Liver (tissue), 9 donors: ENCODE data around the gene TMBIM6. TPM values are rescaled to one million over a fixed set of nuclear protein-coding genes. Genes with fewer than 3 reads are reported as not detected.

Experiments used
- DNase-seq: peaks from one replicate; pipeline ENCODE4 v3.0.0-alpha.2; 2017; ENCODE audit warnings: low spot score
- H3K27ac ChIP-seq, 2 donors: one replicate each; pipeline ENCODE4 v1.7.0; 2013; ENCODE audit warnings: inconsistent platforms in 2 of 2, low read length in 2 of 2, control low read depth in 1 of 2, low read depth in 1 of 2, mild to moderate bottlenecking in 1 of 2
- H3K27me3 ChIP-seq, 4 donors: one replicate each; pipeline versions ENCODE4 v1.6.1 to v1.7.0; 2013; ENCODE audit warnings: low read length in 3 of 4, inconsistent platforms in 1 of 4, mild to moderate bottlenecking in 1 of 4, moderate library complexity in 1 of 4; ENCODE audit not compliant: control insufficient read depth in 4 of 4, insufficient read depth in 4 of 4
- H3K36me3 ChIP-seq, 4 donors: one replicate each; pipeline versions ENCODE4 v1.6.1 to v1.7.0; 2013; ENCODE audit warnings: low read length in 3 of 4, mild to moderate bottlenecking in 3 of 4, low read depth in 1 of 4, moderate library complexity in 1 of 4; ENCODE audit not compliant: control insufficient read depth in 4 of 4, insufficient read depth in 3 of 4
- H3K4me1 ChIP-seq, 4 donors: one replicate each; pipeline versions ENCODE4 v1.6.1 to v1.7.0; 2013; ENCODE audit warnings: low read length in 3 of 4, mild to moderate bottlenecking in 3 of 4, moderate library complexity in 1 of 4; ENCODE audit not compliant: control insufficient read depth in 4 of 4, insufficient read depth in 4 of 4
- H3K4me3 ChIP-seq, 3 donors: one replicate each; pipeline versions ENCODE4 v1.6.1 to v1.7.0; 2013; ENCODE audit warnings: low read length in 3 of 3, control low read depth in 1 of 3, low read depth in 1 of 3, mild to moderate bottlenecking in 1 of 3
- H3K9ac ChIP-seq, 2 donors: one replicate each; pipeline ENCODE4 v1.7.0; 2013; ENCODE audit warnings: low read length in 2 of 2, mild to moderate bottlenecking in 2 of 2, moderate library complexity in 2 of 2, control low read depth in 1 of 2, low read depth in 1 of 2
- H3K9me3 ChIP-seq, 4 donors: one replicate each; pipeline versions ENCODE4 v1.6.1 to v1.7.0; 2013; ENCODE audit warnings: low read length in 3 of 4; ENCODE audit not compliant: control insufficient read depth in 4 of 4
- EGR1 ChIP-seq, 2 donors: IDR thresholded peaks; 2 replicates each; pipeline ENCODE4 v1.6.1; 2016 to 2018; ENCODE audit warnings: antibody characterized with exemption in 2 of 2, low read depth in 2 of 2
- FOXA1 ChIP-seq: IDR thresholded peaks from 2 replicates; pipeline ENCODE4 v1.6.1; 2016; ENCODE audit warnings: antibody characterized with exemption
- FOXA2 ChIP-seq: IDR thresholded peaks from 2 replicates; pipeline ENCODE4 v1.6.1; 2016; ENCODE audit warnings: antibody characterized with exemption
- GABPA ChIP-seq, 2 donors: IDR thresholded peaks in 1 of 2; conservative IDR thresholded peaks in 1 of 2; 2 replicates each; pipeline ENCODE4 v1.6.1; 2016; ENCODE audit warnings: antibody characterized with exemption in 2 of 2, mild to moderate bottlenecking in 1 of 2, moderate library complexity in 1 of 2
- HNF4A ChIP-seq, 2 donors: conservative IDR thresholded peaks; 2 replicates each; pipeline ENCODE4 v1.6.1; 2016; ENCODE audit warnings: antibody characterized with exemption in 2 of 2, mild to moderate bottlenecking in 2 of 2
- HNF4G ChIP-seq: IDR thresholded peaks from 2 replicates; pipeline ENCODE4 v1.6.1; 2016; ENCODE audit warnings: antibody characterized with exemption
- JUND ChIP-seq, 2 donors: IDR thresholded peaks; 2 replicates each; pipeline ENCODE4 v1.6.1; 2016; ENCODE audit warnings: antibody characterized with exemption in 2 of 2
- NR2F2 ChIP-seq: IDR thresholded peaks from 2 replicates; pipeline ENCODE4 v1.6.1; 2016; ENCODE audit warnings: antibody characterized with exemption
- RAD21 ChIP-seq, 2 donors: IDR thresholded peaks; 2 replicates each; pipeline ENCODE4 v1.6.1; 2016; ENCODE audit warnings: antibody characterized with exemption in 2 of 2, mild to moderate bottlenecking in 2 of 2
- RXRA ChIP-seq, 2 donors: IDR thresholded peaks; 2 replicates each; pipeline ENCODE4 v1.6.1; 2017 to 2018; ENCODE audit warnings: antibody characterized with exemption in 2 of 2, mild to moderate bottlenecking in 1 of 2
- SP1 ChIP-seq: IDR thresholded peaks from 2 replicates; pipeline ENCODE4 v1.6.1; 2018; ENCODE audit warnings: antibody characterized with exemption, mild to moderate bottlenecking
- YY1 ChIP-seq: IDR thresholded peaks from 2 replicates; pipeline ENCODE4 v1.6.1; 2016; ENCODE audit warnings: antibody characterized with exemption, mild to moderate bottlenecking
- WGBS: extraction: QIAGEN DNeasy Blood & Tissue Kit; methylation state at CpG from one replicate; pipeline ENCODE4 v1.1.7; 2013; 5-methylcytosine and 5-hydroxymethylcytosine counted together
- polyA plus RNA-seq, 2 donors: library from polyadenylated mRNA; stranded (reverse) in 1 of 2; unstranded in 1 of 2; fragments of 200-250 nt in 1 of 2; fragments of >200 nt in 1 of 2; fragmentation: Nextera tagmentation in 1 of 2; extraction: Ambion mirVana in 1 of 2; gene quantifications; one replicate each; pipeline versions ENCODE4 v1.2.1 to v1.2.3, GENCODE V29; 2013 to 2015
- total RNA-seq, 2 donors: library from RNA; depleted of rRNA; stranded (reverse); fragments of >200 nt; gene quantifications; one replicate each; pipeline ENCODE4 v1.2.3, GENCODE V29; 2014
- TF ChIP-seq, protein P1 (sequence below): fragments of 150-350 bp; IDR thresholded peaks from 2 replicates; pipeline ENCODE4 v1.5.1; 2017; ENCODE audit warnings: improper control_type of control experiment, low read depth, low read length; ENCODE audit not compliant: missing input control
- TF ChIP-seq, protein P2 (sequence below): IDR thresholded peaks from 2 replicates; pipeline ENCODE4 v1.6.1; 2016; ENCODE audit warnings: antibody characterized with exemption
- TF ChIP-seq, protein P3 (sequence below): IDR thresholded peaks from 2 replicates; pipeline ENCODE4 v1.6.1; 2016; ENCODE audit warnings: antibody characterized with exemption
- TF ChIP-seq, protein P4 (sequence below): IDR thresholded peaks from 2 replicates; pipeline ENCODE4 v1.6.1; 2016; ENCODE audit warnings: antibody characterized with exemption
- TF ChIP-seq, protein P5 (sequence below): IDR thresholded peaks from 2 replicates; pipeline ENCODE4 v1.6.1; 2016; ENCODE audit warnings: antibody characterized with exemption, mild to moderate bottlenecking
- donor health status: healthy.
- donor health status: healthy.
- donor health status: healthy.
- donor health status: healthy.
- donor health status: healthy.

TMBIM6 gene
- total and polyA plus RNA-seq, 4 donors: 464 to 1,207 (median 713) TPM

DNA sequence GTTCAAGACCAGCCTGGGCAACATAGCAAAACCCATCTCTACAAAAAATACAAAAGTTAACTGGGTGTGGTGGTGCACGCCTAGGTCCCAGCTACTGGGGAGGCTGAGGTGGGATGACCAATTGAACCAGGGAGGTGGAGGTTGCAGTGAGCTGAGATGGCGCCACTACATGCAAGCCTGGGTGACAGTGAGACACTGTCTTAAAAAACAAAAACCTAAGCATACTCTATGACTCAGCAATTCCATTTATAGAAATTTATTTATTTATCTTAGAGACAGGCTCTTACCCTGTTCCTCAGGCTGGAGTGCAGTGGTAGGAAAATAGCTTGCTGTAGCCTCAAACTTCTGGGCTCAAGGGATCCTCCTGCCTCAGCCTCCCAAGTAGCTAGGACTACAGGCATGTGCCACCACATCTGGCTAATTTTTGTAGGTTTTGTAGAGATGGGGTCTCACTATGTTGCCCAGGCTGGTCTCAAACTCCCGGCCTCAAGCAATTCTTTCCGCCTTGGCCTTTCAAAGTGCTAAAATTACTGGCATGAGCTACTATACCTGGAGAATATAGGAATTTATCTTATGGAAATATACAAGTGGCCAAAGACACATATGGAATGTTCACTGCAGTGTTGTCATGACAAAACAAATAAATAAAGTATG, 43.5 kb downstream of the TMBIM6 start:
- Histone ChIP-seq H3K27ac (no peak overlapping the region), H3K9ac (no peak overlapping the region), H3K27me3 (no peaks in the 10 kb centered on the region), H3K4me3 (no peak overlapping the region), H3K9me3 (peaks cover 0 to 4% (median 0%) of the 10 kb centered on the region in 4 donors), H3K4me1 (no peaks in the 10 kb centered on the region), H3K36me3 (peaks cover 0 to 2% (median 0%) of the 10 kb centered on the region in 4 donors)
- TF ChIP-seq, protein P1, sequence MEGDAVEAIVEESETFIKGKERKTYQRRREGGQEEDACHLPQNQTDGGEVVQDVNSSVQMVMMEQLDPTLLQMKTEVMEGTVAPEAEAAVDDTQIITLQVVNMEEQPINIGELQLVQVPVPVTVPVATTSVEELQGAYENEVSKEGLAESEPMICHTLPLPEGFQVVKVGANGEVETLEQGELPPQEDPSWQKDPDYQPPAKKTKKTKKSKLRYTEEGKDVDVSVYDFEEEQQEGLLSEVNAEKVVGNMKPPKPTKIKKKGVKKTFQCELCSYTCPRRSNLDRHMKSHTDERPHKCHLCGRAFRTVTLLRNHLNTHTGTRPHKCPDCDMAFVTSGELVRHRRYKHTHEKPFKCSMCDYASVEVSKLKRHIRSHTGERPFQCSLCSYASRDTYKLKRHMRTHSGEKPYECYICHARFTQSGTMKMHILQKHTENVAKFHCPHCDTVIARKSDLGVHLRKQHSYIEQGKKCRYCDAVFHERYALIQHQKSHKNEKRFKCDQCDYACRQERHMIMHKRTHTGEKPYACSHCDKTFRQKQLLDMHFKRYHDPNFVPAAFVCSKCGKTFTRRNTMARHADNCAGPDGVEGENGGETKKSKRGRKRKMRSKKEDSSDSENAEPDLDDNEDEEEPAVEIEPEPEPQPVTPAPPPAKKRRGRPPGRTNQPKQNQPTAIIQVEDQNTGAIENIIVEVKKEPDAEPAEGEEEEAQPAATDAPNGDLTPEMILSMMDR: no peak
- TF ChIP-seq HNF4A (conservative IDR thresholded peaks at IDR 0.05) (no peak), NR2F2 (no peak), EGR1 (IDR thresholded peaks at IDR 0.05; ENCODE audit: low read depth in 2 of 2) (no peak), RAD21 (IDR thresholded peaks at IDR 0.05) (no peak)
- TF ChIP-seq, protein P2, sequence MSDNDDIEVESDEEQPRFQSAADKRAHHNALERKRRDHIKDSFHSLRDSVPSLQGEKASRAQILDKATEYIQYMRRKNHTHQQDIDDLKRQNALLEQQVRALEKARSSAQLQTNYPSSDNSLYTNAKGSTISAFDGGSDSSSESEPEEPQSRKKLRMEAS: no peak
- TF ChIP-seq, protein P3, sequence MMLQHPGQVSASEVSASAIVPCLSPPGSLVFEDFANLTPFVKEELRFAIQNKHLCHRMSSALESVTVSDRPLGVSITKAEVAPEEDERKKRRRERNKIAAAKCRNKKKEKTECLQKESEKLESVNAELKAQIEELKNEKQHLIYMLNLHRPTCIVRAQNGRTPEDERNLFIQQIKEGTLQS: no peak
- no peak for DNase-seq
- WGBS: 95% methylated on average over 4 of the region's 4 CpGs

DNA sequence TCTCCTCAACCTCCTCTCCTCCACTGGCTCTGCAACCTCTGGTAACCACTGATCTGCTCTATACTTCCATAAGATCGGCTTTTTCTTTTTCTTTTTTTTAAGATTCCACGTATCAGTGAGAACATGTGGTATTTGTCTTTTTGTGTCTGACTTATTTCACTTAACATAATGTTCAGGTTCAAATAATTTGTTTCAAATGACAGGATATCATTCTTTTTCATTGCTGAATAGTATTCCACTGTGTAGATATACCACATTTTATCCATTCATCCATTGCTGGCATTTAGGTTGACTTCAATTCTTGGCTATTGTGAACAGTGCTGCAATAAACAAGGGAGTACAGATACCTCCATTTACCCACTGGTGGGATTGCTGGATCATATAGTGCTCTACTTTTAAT, 46.3 kb downstream of the TMBIM6 start:
- no peak for DNase-seq
- WGBS: 97% methylated on average over 2 of the region's 2 CpGs
- H3K27me3 ChIP-seq: no peaks in the 10 kb centered on the region
- peaks cover 0 to 4% (median 0%) of the 10 kb centered on the region in 4 donors for H3K9me3 ChIP-seq
- H3K27ac ChIP-seq: no peak overlapping the region
- no peak overlapping the region for H3K4me3 ChIP-seq
- no peaks in the 10 kb centered on the region for H3K4me1 ChIP-seq
- H3K36me3 ChIP-seq: peaks cover 0 to 7% (median 0%) of the 10 kb centered on the region in 4 donors
- no peak overlapping the region for H3K9ac ChIP-seq
- TF ChIP-seq GABPA (IDR thresholded peaks at IDR 0.05 in 1 of 2, conservative IDR thresholded peaks at IDR 0.05 in 1 of 2) (no peak), JUND (IDR thresholded peaks at IDR 0.05) (no peak), YY1 (no peak), RXRA (IDR thresholded peaks at IDR 0.05) (no peak), HNF4G (no peak), HNF4A (conservative IDR thresholded peaks at IDR 0.05) (no peak), NR2F2 (no peak), FOXA2 (no peak), RAD21 (IDR thresholded peaks at IDR 0.05) (no peak), FOXA1 (no peak), SP1 (no peak)
- TF ChIP-seq, protein P4, sequence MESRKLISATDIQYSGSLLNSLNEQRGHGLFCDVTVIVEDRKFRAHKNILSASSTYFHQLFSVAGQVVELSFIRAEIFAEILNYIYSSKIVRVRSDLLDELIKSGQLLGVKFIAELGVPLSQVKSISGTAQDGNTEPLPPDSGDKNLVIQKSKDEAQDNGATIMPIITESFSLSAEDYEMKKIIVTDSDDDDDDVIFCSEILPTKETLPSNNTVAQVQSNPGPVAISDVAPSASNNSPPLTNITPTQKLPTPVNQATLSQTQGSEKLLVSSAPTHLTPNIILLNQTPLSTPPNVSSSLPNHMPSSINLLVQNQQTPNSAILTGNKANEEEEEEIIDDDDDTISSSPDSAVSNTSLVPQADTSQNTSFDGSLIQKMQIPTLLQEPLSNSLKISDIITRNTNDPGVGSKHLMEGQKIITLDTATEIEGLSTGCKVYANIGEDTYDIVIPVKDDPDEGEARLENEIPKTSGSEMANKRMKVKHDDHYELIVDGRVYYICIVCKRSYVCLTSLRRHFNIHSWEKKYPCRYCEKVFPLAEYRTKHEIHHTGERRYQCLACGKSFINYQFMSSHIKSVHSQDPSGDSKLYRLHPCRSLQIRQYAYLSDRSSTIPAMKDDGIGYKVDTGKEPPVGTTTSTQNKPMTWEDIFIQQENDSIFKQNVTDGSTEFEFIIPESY: no peak
- TF ChIP-seq, protein P1: no peak
- TF ChIP-seq, protein P2: no peak
- TF ChIP-seq, protein P5, sequence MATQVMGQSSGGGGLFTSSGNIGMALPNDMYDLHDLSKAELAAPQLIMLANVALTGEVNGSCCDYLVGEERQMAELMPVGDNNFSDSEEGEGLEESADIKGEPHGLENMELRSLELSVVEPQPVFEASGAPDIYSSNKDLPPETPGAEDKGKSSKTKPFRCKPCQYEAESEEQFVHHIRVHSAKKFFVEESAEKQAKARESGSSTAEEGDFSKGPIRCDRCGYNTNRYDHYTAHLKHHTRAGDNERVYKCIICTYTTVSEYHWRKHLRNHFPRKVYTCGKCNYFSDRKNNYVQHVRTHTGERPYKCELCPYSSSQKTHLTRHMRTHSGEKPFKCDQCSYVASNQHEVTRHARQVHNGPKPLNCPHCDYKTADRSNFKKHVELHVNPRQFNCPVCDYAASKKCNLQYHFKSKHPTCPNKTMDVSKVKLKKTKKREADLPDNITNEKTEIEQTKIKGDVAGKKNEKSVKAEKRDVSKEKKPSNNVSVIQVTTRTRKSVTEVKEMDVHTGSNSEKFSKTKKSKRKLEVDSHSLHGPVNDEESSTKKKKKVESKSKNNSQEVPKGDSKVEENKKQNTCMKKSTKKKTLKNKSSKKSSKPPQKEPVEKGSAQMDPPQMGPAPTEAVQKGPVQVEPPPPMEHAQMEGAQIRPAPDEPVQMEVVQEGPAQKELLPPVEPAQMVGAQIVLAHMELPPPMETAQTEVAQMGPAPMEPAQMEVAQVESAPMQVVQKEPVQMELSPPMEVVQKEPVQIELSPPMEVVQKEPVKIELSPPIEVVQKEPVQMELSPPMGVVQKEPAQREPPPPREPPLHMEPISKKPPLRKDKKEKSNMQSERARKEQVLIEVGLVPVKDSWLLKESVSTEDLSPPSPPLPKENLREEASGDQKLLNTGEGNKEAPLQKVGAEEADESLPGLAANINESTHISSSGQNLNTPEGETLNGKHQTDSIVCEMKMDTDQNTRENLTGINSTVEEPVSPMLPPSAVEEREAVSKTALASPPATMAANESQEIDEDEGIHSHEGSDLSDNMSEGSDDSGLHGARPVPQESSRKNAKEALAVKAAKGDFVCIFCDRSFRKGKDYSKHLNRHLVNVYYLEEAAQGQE: no peak
- TF ChIP-seq, protein P3: no peak
